ENCODE data around the gene TULP4.
"Not testable (repeated sequence)": the region's sequence is repeated elsewhere in the genome, so short reads cannot be mapped to it uniquely, and the experiment has no call there.

TULP4 gene

GRCh38 chr6:158398252-158399024 is 86.2 kb downstream of the TULP4 start:
- DNase-seq = no peak

DNA sequence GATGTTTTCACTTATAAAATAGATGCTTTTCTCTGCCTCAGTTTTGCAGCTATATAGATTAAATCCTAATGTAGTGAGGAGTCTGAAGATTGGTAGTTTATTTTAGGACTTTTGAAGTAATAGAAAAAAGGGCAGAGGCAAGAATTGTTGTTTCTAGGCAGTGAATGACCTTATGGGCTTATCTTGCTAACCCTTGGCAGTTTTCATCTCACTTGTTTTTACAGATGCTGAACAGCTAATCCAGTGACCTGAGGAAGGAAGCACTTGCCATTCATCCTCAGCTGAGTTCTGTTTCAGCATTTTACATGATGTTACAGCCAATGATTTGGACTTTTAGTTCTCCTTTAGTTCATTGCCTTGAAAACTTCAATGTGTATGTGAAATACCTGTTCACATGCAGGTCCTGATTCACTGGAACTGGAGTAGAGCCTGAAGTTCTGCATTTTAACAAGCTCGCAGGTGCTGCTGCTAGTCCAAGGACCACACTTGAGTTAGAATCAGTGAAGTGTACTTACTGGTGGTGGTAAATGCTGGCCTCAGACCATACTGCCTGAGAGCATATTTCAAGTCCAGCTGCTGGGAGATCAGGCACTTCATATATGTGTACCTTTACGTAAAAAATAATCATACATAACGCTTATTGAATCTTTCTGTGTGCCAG is 86.9 kb downstream of the TULP4 start:
- DNase-seq = no peak

DNA sequence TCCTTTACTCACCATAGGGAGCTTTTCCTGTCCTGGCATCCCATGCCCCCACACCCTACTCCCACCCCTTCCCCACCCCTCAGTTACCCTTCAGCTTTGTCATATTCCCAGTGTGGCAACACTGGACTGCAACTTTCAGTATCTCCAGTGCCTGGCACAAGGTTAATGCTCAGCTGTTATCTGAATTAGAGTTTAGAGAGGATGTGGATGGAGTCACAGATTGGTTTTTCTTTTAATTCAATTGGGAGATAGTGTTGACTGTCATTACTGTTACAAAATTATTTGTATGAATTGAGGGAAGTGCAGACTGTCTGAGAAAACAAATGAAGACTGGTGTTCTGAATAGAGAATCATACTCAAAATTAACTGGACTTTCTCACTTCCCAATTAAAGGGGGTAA is 89.9 kb downstream of the TULP4 start:
- DNase-seq = no peak

- DNase-seq = not testable (repeated sequence)
Observed at GRCh38 chr6:158405321-158405831, 93.1 kb downstream of the TULP4 start.

DNA sequence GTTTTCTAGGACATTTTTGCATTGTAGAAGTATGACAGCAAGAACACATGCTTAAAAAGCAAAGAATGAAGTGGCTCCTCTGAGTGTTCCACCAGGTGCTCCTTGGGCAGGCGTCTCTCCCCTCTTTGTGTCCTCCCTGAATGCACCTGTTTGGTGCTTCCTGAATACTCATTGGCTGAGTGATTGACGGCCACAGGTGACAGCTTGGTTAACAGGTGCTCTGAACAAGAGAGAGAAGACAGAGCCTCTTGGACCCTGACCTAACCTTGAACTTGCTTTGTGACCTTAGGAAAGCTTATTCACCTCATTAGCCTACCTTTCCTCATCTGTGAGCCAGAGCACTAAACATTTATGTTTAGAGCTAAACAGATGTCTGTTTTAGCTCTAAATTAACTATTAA is 93.7 kb downstream of the TULP4 start:
- no peak for DNase-seq

DNA sequence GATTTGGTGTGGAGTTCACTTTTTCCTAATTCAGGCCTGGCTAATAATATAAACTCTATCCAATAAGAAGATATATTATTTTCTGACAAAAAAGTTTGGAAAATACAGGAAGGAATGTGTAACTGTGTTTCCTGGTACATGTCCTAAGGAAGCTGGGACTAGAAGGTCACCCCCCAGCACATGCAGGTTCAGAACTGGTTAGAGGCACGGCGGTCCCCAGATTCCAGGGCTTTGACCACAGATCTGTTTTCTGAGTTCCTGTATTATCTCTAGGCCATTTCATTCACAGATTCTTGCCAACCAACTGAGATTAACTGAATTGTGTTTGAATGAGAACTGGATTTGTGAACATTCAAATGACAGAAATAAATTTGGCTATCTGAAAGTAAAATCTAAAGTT is 94.5 kb downstream of the TULP4 start:
- DNase-seq = no peak

- no peak for DNase-seq
Observed at GRCh38 chr6:158408013-158408412, 95.7 kb downstream of the TULP4 start.

GRCh38 chr6:158408552-158409130 is 96.4 kb downstream of the TULP4 start:
- no peak for DNase-seq

- no peak for DNase-seq
Observed at GRCh38 chr6:158409451-158409850, 97.2 kb downstream of the TULP4 start.

DNA sequence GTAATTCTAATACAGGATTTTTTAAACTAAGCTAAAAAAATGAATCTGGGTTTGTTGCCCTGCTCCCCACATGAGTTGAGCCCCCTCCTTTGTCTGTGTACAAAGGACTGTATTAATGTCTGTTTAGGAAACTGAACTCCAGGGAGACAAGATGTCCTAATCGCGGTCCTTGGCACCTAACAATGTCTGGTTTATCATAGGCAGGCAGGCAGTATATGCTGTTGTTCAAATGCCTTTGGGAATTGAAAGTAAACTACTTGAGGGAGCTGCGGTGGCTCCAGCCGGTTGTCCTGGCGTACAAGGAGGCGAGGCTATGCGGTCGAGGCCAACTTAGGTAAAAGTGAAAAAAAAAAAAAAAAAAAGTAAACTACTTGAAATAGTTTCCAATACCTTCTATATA is 98.5 kb downstream of the TULP4 start:
- no peak for DNase-seq

DNA sequence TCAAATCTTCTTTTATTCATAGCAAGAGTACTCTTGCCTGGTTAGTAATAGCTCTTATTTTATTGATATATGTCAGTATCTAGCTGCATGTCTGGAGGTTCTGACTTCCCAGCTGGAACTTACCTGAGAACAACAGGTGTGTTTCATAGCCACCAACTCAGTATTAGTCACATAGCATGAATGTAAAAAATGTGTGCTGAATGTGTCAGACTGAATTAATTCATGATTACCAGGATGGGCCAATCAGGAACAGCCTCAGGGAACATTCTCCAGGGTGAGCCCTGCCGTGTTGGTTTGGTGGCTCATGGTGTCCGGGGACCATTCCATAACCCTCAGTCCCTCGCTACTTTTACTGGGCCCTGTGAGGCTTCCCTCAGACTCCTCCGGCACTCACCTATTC is 99.7 kb downstream of the TULP4 start:
- DNase-seq = no peak

DNA sequence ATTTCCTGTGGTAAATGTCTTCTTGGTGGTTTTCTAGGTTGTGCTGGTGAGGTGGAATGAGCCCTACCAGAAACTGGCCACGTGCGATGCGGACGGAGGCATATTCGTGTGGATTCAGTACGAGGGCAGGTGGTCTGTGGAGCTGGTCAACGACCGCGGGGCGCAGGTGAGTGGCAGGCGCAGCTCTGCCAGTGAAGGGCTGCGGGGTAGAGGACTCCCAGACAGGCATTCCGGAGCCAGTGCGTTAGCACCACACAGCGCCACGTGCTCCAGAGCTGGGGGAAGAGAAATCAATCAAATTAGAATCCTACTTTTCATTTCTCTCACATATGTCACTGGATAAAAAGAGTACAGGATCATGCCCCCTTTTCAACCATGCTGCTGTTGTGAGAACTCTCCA is 100.8 kb downstream of the TULP4 start:
- DNase-seq = no peak

DNA sequence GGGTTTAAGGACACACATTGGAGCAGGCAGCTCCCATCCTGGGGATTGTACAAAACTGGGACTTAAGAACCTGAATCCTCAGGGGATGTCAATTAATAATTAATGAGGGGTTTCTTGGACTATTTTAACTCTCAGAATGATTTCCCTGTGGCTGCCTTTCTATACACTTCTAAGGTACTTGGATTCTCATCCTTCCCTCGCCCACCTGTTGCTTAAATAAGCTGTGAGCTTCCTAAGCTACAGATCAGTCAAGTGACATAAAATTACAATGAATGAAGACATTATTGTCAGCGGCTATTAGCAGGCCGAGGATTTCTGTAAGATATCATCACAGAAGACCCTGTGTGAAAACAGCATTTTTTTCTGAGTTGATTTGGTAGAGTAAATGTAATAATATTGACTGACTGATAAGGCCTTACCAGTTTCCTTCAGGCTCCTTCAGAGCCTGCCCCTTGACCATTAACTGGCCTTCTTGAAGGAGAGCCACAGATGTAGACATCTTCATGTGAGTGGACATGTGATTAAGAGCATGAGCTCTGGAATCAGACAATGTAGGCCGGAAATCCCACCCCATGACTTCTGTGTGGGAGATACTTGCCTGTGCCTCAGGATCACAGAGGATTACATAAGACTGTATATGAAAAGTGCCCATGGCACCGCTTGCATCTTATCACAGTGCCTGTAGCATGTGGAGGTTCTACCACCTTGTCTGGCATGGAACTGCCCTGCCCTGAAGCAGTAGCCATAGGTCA is 101.7 kb downstream of the TULP4 start:
- no peak for DNase-seq

DNA sequence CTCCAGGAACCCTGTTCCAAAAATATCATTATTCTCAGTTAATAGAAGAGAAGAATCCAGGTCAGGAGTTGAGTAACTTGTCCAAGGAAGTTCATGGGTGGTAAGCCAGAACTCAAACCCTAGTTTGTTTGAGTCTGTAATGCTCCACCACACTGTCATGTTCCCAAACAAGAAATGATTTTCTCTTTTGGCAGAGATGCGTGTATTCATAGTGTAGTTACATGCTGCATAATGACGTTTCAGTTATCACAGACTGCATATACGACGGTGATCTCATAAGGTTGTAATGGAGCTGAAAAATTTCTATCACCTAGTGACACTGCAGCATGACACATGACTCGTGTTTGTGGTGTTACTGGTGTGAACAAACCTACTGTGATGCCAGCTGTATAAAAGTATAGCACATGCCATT is 102.6 kb downstream of the TULP4 start:
- no peak for DNase-seq

- DNase-seq = no peak
Observed at GRCh38 chr6:158415666-158416065, 103.4 kb downstream of the TULP4 start.

- DNase-seq = no peak
Observed at GRCh38 chr6:158416883-158417759, 104.9 kb downstream of the TULP4 start.

DNA sequence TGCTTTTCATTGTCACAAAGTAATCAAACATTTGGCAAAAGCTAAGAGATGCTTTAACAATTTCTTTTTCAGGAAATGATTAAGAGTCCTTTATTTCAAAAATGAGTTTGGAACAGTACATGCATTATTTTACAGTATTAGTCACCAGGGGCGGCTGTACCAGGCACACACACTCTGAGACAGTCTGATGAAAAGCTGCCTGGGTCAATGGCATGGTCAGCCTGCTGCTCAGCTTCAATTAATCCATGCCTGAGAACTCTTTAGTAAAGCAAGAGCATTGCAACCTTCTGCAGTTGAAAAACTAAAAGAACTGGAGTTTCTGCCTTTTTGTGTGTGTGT is 105.5 kb downstream of the TULP4 start:
- no peak for DNase-seq

DNA sequence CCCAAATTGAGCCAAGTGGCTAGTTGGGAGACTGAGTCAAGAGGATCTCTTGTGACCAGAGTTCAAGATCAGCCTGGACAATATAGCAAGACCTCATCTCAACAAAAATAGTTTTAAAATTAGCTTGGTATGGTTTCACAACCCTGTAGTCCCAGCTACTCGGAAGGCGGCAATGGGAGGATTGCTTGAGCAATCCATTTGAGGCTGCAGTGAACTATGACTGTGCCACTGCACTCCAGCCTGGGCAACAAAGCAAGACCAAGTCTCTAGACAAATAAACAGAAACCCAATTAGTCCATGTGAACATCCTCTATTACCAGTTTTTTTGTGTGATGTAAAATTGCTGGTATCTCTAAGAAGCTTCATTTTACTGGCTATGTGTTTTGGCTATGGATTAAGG is 106.2 kb downstream of the TULP4 start:
- no peak for DNase-seq

GRCh38 chr6:158419339-158419909 is 107.2 kb downstream of the TULP4 start:
- DNase-seq = no peak

DNA sequence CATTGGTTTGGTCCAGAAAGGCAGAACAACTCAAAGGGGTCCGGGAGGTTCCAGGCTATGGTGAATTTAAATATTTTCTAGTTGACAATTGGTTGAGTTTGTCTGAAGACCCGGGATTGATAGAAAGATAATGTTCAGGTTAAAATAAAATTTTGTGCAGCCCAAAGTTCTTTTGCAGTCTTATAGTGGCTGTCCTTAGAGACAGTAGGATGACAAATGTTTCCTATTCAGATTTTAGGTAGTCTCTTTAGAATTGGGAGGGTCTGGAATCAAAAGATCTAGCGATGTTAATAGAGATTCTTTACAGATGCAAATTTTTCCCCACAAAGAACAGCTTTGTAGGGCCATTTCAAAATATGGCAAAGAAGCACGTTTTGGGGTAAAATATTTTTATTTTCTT is 109.1 kb downstream of the TULP4 start:
- no peak for DNase-seq

GRCh38 chr6:158422629-158423238 is 110.5 kb downstream of the TULP4 start:
- DNase-seq = no peak

- DNase-seq = no peak
Observed at GRCh38 chr6:158431036-158431435, 118.8 kb downstream of the TULP4 start.

Measured in effector CD8-positive, alpha-beta T cell (primary cell).